ENCODE measurements around the gene ADCY5.

- TF ChIP-seq SUZ12 (IDR thresholded peaks at IDR 0.05; ENCODE audit: extremely low read depth, insufficient read depth, insufficient read length) (no peak), YY1 (IDR thresholded peaks at IDR 0.05; ENCODE audit: insufficient read depth, insufficient read length) (no peak)
These were observed 163.4 kb downstream of the ADCY5 start for GRCh38 chr3:123285479-123285878.

Data from NT2/D1 (cell line).